Measurements from ENCODE around the gene CFAP107.
"Not testable (repeated sequence)": the region's sequence is repeated elsewhere in the genome, so short reads cannot be mapped to it uniquely, and the experiment has no call there.

The CFAP107 gene

GRCh38 chr1:12745992-12746323 lies at the start of gene CFAP107:
TSS of gene CFAP107 (plus strand) at chr1:12746200. CDS start at chr1:12746431, 231 bp downstream.
- no peak within 1 kb of the TSS for H3K4me3 ChIP-seq (ENCODE audit: low read depth, low read length)
- no peaks in the 10 kb centered on the region for H3K9me3 ChIP-seq (ENCODE audit: control insufficient read depth, insufficient read depth, low read length)
- no peaks in the 10 kb centered on the region for H3K27me3 ChIP-seq (ENCODE audit: control insufficient read depth, insufficient read depth, low read length)
- no peaks in the 10 kb centered on the region for H3K36me3 ChIP-seq (ENCODE audit: control insufficient read depth, insufficient read depth, low read length)
- H3K4me1 ChIP-seq (ENCODE audit: control insufficient read depth, insufficient read depth, low read length) = no peaks in the 10 kb centered on the region
- H3K9ac ChIP-seq (ENCODE audit: low read depth, low read length) = no peak within 1 kb of the TSS

GRCh38 chr1:12696658-12697057 lies 49.3 kb upstream of the CFAP107 start:
- Histone ChIP-seq H3K27me3 (ENCODE audit: control insufficient read depth, insufficient read depth, low read length) (no peaks in the 10 kb centered on the region), H3K9me3 (ENCODE audit: control insufficient read depth, insufficient read depth, low read length) (no peaks in the 10 kb centered on the region), H3K4me1 (ENCODE audit: control insufficient read depth, insufficient read depth, low read length) (no peaks in the 10 kb centered on the region), H3K9ac (ENCODE audit: low read depth, low read length) (no peak overlapping the region), H3K36me3 (ENCODE audit: control insufficient read depth, insufficient read depth, low read length) (no peaks in the 10 kb centered on the region), H3K4me3 (ENCODE audit: low read depth, low read length) (no peak overlapping the region)

GRCh38 chr1:12697397-12697796 lies 48.6 kb upstream of the CFAP107 start:
- no peak overlapping the region for H3K4me3 ChIP-seq (ENCODE audit: low read depth, low read length)
- H3K27me3 ChIP-seq (ENCODE audit: control insufficient read depth, insufficient read depth, low read length) = no peaks in the 10 kb centered on the region
- H3K36me3 ChIP-seq (ENCODE audit: control insufficient read depth, insufficient read depth, low read length) = no peaks in the 10 kb centered on the region
- no peaks in the 10 kb centered on the region for H3K4me1 ChIP-seq (ENCODE audit: control insufficient read depth, insufficient read depth, low read length)
- H3K9ac ChIP-seq (ENCODE audit: low read depth, low read length) = no peak overlapping the region
- H3K9me3 ChIP-seq (ENCODE audit: control insufficient read depth, insufficient read depth, low read length) = no peaks in the 10 kb centered on the region

GRCh38 chr1:12703821-12704451 lies 42.1 kb upstream of the CFAP107 start:
- no peak overlapping the region for H3K9ac ChIP-seq (ENCODE audit: low read depth, low read length)
- H3K4me3 ChIP-seq (ENCODE audit: low read depth, low read length) = no peak overlapping the region
- no peaks in the 10 kb centered on the region for H3K27me3 ChIP-seq (ENCODE audit: control insufficient read depth, insufficient read depth, low read length)
- H3K4me1 ChIP-seq (ENCODE audit: control insufficient read depth, insufficient read depth, low read length) = no peaks in the 10 kb centered on the region
- peaks cover 3% of the 10 kb centered on the region for H3K36me3 ChIP-seq (ENCODE audit: control insufficient read depth, insufficient read depth, low read length)
- peaks cover 11% of the 10 kb centered on the region for H3K9me3 ChIP-seq (ENCODE audit: control insufficient read depth, insufficient read depth, low read length)

GRCh38 chr1:12706061-12706460 lies 39.9 kb upstream of the CFAP107 start:
- Histone ChIP-seq H3K27me3 (ENCODE audit: control insufficient read depth, insufficient read depth, low read length) (no peaks in the 10 kb centered on the region), H3K9ac (ENCODE audit: low read depth, low read length) (no peak overlapping the region), H3K4me3 (ENCODE audit: low read depth, low read length) (no peak overlapping the region)

GRCh38 chr1:12708396-12709090 lies 37.5 kb upstream of the CFAP107 start:
- Histone ChIP-seq H3K4me1 (ENCODE audit: control insufficient read depth, insufficient read depth, low read length) (peaks cover 7% of the 10 kb centered on the region), H3K9me3 (ENCODE audit: control insufficient read depth, insufficient read depth, low read length) (peaks cover 8% of the 10 kb centered on the region), H3K4me3 (ENCODE audit: low read depth, low read length) (no peak overlapping the region), H3K27me3 (ENCODE audit: control insufficient read depth, insufficient read depth, low read length) (no peaks in the 10 kb centered on the region), H3K9ac (ENCODE audit: low read depth, low read length) (no peak overlapping the region), H3K36me3 (ENCODE audit: control insufficient read depth, insufficient read depth, low read length) (peaks cover 3% of the 10 kb centered on the region)

More at GRCh38 chr1:12706061-12706460, 39.9 kb upstream of the CFAP107 start:
- Histone ChIP-seq H3K4me1 (ENCODE audit: control insufficient read depth, insufficient read depth, low read length) (no peaks in the 10 kb centered on the region), H3K9me3 (ENCODE audit: control insufficient read depth, insufficient read depth, low read length) (peaks cover 11% of the 10 kb centered on the region), H3K36me3 (ENCODE audit: control insufficient read depth, insufficient read depth, low read length) (peaks cover 3% of the 10 kb centered on the region)

GRCh38 chr1:12709091-12709491 lies 36.9 kb upstream of the CFAP107 start:
- H3K36me3 ChIP-seq (ENCODE audit: control insufficient read depth, insufficient read depth, low read length) = peaks cover 3% of the 10 kb centered on the region
- peaks cover 3% of the 10 kb centered on the region for H3K9me3 ChIP-seq (ENCODE audit: control insufficient read depth, insufficient read depth, low read length)
- no peak overlapping the region for H3K4me3 ChIP-seq (ENCODE audit: low read depth, low read length)
- no peaks in the 10 kb centered on the region for H3K27me3 ChIP-seq (ENCODE audit: control insufficient read depth, insufficient read depth, low read length)
- H3K4me1 ChIP-seq (ENCODE audit: control insufficient read depth, insufficient read depth, low read length) = peaks cover 7% of the 10 kb centered on the region
- H3K9ac ChIP-seq (ENCODE audit: low read depth, low read length) = no peak overlapping the region

GRCh38 chr1:12709696-12710095 lies 36.3 kb upstream of the CFAP107 start:
- Histone ChIP-seq H3K27me3 (ENCODE audit: control insufficient read depth, insufficient read depth, low read length) (no peaks in the 10 kb centered on the region), H3K36me3 (ENCODE audit: control insufficient read depth, insufficient read depth, low read length) (peaks cover 3% of the 10 kb centered on the region), H3K4me3 (ENCODE audit: low read depth, low read length) (no peak overlapping the region), H3K9me3 (ENCODE audit: control insufficient read depth, insufficient read depth, low read length) (no peaks in the 10 kb centered on the region), H3K9ac (ENCODE audit: low read depth, low read length) (no peak overlapping the region), H3K4me1 (ENCODE audit: control insufficient read depth, insufficient read depth, low read length) (peaks cover 10% of the 10 kb centered on the region)

GRCh38 chr1:12711536-12711935 lies 34.5 kb upstream of the CFAP107 start:
- no peaks in the 10 kb centered on the region for H3K36me3 ChIP-seq (ENCODE audit: control insufficient read depth, insufficient read depth, low read length)
- no peak overlapping the region for H3K4me3 ChIP-seq (ENCODE audit: low read depth, low read length)
- H3K27me3 ChIP-seq (ENCODE audit: control insufficient read depth, insufficient read depth, low read length) = no peaks in the 10 kb centered on the region
- peaks cover 23% of the 10 kb centered on the region for H3K4me1 ChIP-seq (ENCODE audit: control insufficient read depth, insufficient read depth, low read length)
- no peak overlapping the region for H3K9ac ChIP-seq (ENCODE audit: low read depth, low read length)
- H3K9me3 ChIP-seq (ENCODE audit: control insufficient read depth, insufficient read depth, low read length) = no peaks in the 10 kb centered on the region

GRCh38 chr1:12712076-12712475 lies 33.9 kb upstream of the CFAP107 start:
- peaks cover 27% of the 10 kb centered on the region for H3K4me1 ChIP-seq (ENCODE audit: control insufficient read depth, insufficient read depth, low read length)
- no peak overlapping the region for H3K4me3 ChIP-seq (ENCODE audit: low read depth, low read length)
- no peaks in the 10 kb centered on the region for H3K9me3 ChIP-seq (ENCODE audit: control insufficient read depth, insufficient read depth, low read length)
- no peaks in the 10 kb centered on the region for H3K36me3 ChIP-seq (ENCODE audit: control insufficient read depth, insufficient read depth, low read length)
- no peaks in the 10 kb centered on the region for H3K27me3 ChIP-seq (ENCODE audit: control insufficient read depth, insufficient read depth, low read length)
- H3K9ac ChIP-seq (ENCODE audit: low read depth, low read length) = no peak overlapping the region

- Histone ChIP-seq H3K36me3 (ENCODE audit: control insufficient read depth, insufficient read depth, low read length) (no peaks in the 10 kb centered on the region), H3K9me3 (ENCODE audit: control insufficient read depth, insufficient read depth, low read length) (no peaks in the 10 kb centered on the region), H3K27me3 (ENCODE audit: control insufficient read depth, insufficient read depth, low read length) (no peaks in the 10 kb centered on the region), H3K9ac (ENCODE audit: low read depth, low read length) (no peak overlapping the region), H3K4me1 (ENCODE audit: control insufficient read depth, insufficient read depth, low read length) (peaks cover 35% of the 10 kb centered on the region), H3K4me3 (ENCODE audit: low read depth, low read length) (peak overlapping the region; percentile 16)
Measured at GRCh38 chr1:12712929-12713328, 33.1 kb upstream of the CFAP107 start.

- not testable (repeated sequence) for H3K27me3 ChIP-seq (ENCODE audit: control insufficient read depth, insufficient read depth, low read length); H3K4me3 ChIP-seq (ENCODE audit: low read depth, low read length); H3K9ac ChIP-seq (ENCODE audit: low read depth, low read length); H3K9me3 ChIP-seq (ENCODE audit: control insufficient read depth, insufficient read depth, low read length); H3K36me3 ChIP-seq (ENCODE audit: control insufficient read depth, insufficient read depth, low read length)
- H3K4me1 ChIP-seq (ENCODE audit: control insufficient read depth, insufficient read depth, low read length) = peaks cover 36% of the 10 kb centered on the region
Measured at GRCh38 chr1:12713651-12714050, 32.3 kb upstream of the CFAP107 start.
